SK-N-SH treated with all-trans-retinoic acid at 6 μM for 48 hours (cell line): ENCODE data around the gene PTPRN2.

Experiments
- BACH2 ChIP-seq: fragments of 250-450 bp; sonication (Bioruptor Pico); IDR thresholded peaks from 2 replicates; pipeline ENCODE4 v1.9.0; 2021; ENCODE audit warnings: mild to moderate bottlenecking, borderline replicate concordance
- CSDC2 ChIP-seq: fragments of 250-450 bp; sonication (Bioruptor Pico); IDR thresholded peaks from 2 replicates; pipeline ENCODE4 v1.5.0; 2020; ENCODE audit warnings: mild to moderate bottlenecking, moderate library complexity
- GLIS3 ChIP-seq: fragments of 250-450 bp; sonication (Bioruptor Pico); IDR thresholded peaks from 2 replicates; pipeline ENCODE4 v1.5.0; 2020; ENCODE audit warnings: mild to moderate bottlenecking, moderate library complexity
- ISL1 ChIP-seq: fragments of 250-450 bp; sonication (Bioruptor Pico); IDR thresholded peaks from 2 replicates; pipeline ENCODE4 v2.1.2; 2022; ENCODE audit warnings: mild to moderate bottlenecking, moderate library complexity
- PPARA ChIP-seq: fragments of 250-450 bp; sonication (Bioruptor Pico); IDR thresholded peaks from 2 replicates; pipeline ENCODE4 v1.5.0; 2020; ENCODE audit warnings: mild to moderate bottlenecking, borderline replicate concordance
- TCF4 ChIP-seq: fragments of 250-450 bp; sonication (Bioruptor Pico); IDR thresholded peaks from 2 replicates; pipeline ENCODE4 v1.8.0; 2021; ENCODE audit warnings: mild to moderate bottlenecking, moderate library complexity, borderline replicate concordance
- ZC3H10 ChIP-seq: fragments of 250-450 bp; sonication (Bioruptor Pico); IDR thresholded peaks from 2 replicates; pipeline ENCODE4 v1.5.1; 2021; ENCODE audit warnings: mild to moderate bottlenecking, moderate library complexity
- ZNF565 ChIP-seq: fragments of 450-650 bp; formaldehyde crosslinking; conservative IDR thresholded peaks from 2 replicates; pipeline ENCODE4 v1.5.0; 2020; ENCODE audit warnings: low read depth, mild to moderate bottlenecking, moderate library complexity
- TF ChIP-seq, protein P1 (sequence below): fragments of 250-450 bp; sonication (Bioruptor Pico); IDR thresholded peaks from 2 replicates; pipeline ENCODE4 v1.8.0; 2020; ENCODE audit warnings: mild to moderate bottlenecking, moderate library complexity, borderline replicate concordance
- TF ChIP-seq, protein P2 (sequence below): fragments of 250-450 bp; sonication (Bioruptor Pico); IDR thresholded peaks from 2 replicates; pipeline ENCODE4 v1.5.0; 2020; ENCODE audit warnings: mild to moderate bottlenecking, moderate library complexity

DNA sequence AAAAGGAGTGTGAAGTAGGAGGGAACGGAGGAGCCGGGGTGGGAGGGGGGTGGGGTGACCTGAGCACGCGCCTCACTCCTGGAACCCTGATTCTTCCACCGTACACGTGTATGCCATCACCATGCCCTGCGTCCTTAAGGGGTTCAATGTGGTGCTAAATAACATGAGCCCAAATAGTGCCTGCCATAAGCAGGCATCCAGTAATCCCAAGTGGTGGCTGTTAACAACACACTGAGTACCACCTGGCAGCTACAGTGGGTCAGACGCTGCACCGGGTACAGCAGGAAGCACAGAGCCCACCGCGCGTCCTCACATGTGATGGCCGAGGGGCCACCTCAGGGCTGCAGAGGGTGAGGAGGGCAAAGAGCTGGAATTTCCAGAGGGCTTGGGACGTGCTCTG is 81.9 kb downstream of the PTPRN2 start:
- TF ChIP-seq CSDC2 (CRISPR knock-in tag) (no peak), ISL1 (CRISPR knock-in tag) (no peak), ZNF565 (CRISPR knock-in tag) (no peak), PPARA (CRISPR knock-in tag) (no peak), ZC3H10 (CRISPR knock-in tag) (no peak), GLIS3 (CRISPR knock-in tag) (no peak), BACH2 (no peak), TCF4 (CRISPR knock-in tag) (no peak)
- TF ChIP-seq, protein P1, sequence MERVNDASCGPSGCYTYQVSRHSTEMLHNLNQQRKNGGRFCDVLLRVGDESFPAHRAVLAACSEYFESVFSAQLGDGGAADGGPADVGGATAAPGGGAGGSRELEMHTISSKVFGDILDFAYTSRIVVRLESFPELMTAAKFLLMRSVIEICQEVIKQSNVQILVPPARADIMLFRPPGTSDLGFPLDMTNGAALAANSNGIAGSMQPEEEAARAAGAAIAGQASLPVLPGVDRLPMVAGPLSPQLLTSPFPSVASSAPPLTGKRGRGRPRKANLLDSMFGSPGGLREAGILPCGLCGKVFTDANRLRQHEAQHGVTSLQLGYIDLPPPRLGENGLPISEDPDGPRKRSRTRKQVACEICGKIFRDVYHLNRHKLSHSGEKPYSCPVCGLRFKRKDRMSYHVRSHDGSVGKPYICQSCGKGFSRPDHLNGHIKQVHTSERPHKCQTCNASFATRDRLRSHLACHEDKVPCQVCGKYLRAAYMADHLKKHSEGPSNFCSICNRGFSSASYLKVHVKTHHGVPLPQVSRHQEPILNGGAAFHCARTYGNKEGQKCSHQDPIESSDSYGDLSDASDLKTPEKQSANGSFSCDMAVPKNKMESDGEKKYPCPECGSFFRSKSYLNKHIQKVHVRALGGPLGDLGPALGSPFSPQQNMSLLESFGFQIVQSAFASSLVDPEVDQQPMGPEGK: no peak
- TF ChIP-seq, protein P2, sequence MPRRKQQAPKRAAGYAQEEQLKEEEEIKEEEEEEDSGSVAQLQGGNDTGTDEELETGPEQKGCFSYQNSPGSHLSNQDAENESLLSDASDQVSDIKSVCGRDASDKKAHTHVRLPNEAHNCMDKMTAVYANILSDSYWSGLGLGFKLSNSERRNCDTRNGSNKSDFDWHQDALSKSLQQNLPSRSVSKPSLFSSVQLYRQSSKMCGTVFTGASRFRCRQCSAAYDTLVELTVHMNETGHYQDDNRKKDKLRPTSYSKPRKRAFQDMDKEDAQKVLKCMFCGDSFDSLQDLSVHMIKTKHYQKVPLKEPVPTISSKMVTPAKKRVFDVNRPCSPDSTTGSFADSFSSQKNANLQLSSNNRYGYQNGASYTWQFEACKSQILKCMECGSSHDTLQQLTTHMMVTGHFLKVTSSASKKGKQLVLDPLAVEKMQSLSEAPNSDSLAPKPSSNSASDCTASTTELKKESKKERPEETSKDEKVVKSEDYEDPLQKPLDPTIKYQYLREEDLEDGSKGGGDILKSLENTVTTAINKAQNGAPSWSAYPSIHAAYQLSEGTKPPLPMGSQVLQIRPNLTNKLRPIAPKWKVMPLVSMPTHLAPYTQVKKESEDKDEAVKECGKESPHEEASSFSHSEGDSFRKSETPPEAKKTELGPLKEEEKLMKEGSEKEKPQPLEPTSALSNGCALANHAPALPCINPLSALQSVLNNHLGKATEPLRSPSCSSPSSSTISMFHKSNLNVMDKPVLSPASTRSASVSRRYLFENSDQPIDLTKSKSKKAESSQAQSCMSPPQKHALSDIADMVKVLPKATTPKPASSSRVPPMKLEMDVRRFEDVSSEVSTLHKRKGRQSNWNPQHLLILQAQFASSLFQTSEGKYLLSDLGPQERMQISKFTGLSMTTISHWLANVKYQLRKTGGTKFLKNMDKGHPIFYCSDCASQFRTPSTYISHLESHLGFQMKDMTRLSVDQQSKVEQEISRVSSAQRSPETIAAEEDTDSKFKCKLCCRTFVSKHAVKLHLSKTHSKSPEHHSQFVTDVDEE (CRISPR knock-in tag): no peak
